Spleen (tissue), 7 donors: ENCODE data around the gene SZRD1.

Source experiments
- CTCF ChIP-seq, 11 experiments: fragments of 200-600 bp in 7 of 11; fragments of 450-650 bp in 4 of 11; sonication (generic) in 4 of 11; IDR thresholded peaks in 8 of 11; conservative IDR thresholded peaks in 3 of 11; 1 replicate in 7 of 11; 2 replicates in 4 of 11; pipeline versions ENCODE4 v1.4.0 to v1.8.0; 2016 to 2021; ENCODE audit warnings: antibody characterized with exemption in 11 of 11, inconsistent platforms in 4 of 11, mild to moderate bottlenecking in 1 of 11
- POLR2AphosphoS5 ChIP-seq, 3 donors: sonication (generic); formaldehyde crosslinking; IDR thresholded peaks; one replicate each; pipeline ENCODE4 v1.5.1; 2017; ENCODE audit warnings: antibody characterized with exemption in 3 of 3
- donor health status: DM: no; HTN: no; CAD: no; lungs with moderate emphysema.
- donor health status: DM: no; HTN: no; CAD: no.
- donor health status: DM: no; HTN: no; CAD: no.

- TF ChIP-seq CTCF (IDR thresholded peaks at IDR 0.05 in 8 of 11, conservative IDR thresholded peaks at IDR 0.05 in 3 of 11) = no peak
- TF ChIP-seq POLR2AphosphoS5 (IDR thresholded peaks at IDR 0.05) = no peak
These were observed 55.0 kb downstream of the SZRD1 start for GRCh38 chr1:16422041-16422440.
